GM12864 (cell line): ENCODE measurements around the gene CCDC73.
"Not testable (repeated sequence)": the region's sequence is repeated elsewhere in the genome, so short reads cannot be mapped to it uniquely, and the experiment has no call there.

Experiments used
- DNase-seq: peaks from one replicate; pipeline ENCODE4 v3.0.0-alpha.2; 2011; ENCODE audit warnings: low read depth
- H3K4me3 ChIP-seq: 2 replicates; pipeline ENCODE4 v1.5.1; 2011; ENCODE audit warnings: mild to moderate bottlenecking, low read depth, low read length, control low read depth
- TF ChIP-seq, protein P1 (sequence below): IDR thresholded peaks from 2 replicates; pipeline ENCODE4 v1.5.1; 2011; ENCODE audit warnings: low read depth, mild to moderate bottlenecking, moderate library complexity, low read length, control low read depth, inconsistent platforms; ENCODE audit errors: missing control alignments

Gene CCDC73

DNA sequence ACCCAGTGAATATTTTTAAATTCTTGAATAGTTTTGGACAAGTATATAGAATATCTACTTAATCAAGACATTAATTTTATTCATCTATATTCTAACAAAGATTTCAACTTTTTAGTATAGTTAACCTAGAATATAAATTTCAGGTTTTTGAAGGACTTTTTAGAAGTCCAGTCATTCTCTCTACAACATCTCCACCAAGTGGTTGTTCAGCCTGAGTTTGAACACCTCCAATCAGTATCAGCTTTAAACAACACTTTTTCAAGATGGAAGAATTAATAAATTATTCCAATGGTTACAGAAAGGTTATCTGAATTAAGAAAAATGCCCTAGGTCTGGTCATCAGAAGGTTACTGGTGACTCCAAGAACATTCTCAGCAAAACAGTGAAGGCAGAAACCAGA, 179.0 kb downstream of the CCDC73 start:
- TF ChIP-seq, protein P1, sequence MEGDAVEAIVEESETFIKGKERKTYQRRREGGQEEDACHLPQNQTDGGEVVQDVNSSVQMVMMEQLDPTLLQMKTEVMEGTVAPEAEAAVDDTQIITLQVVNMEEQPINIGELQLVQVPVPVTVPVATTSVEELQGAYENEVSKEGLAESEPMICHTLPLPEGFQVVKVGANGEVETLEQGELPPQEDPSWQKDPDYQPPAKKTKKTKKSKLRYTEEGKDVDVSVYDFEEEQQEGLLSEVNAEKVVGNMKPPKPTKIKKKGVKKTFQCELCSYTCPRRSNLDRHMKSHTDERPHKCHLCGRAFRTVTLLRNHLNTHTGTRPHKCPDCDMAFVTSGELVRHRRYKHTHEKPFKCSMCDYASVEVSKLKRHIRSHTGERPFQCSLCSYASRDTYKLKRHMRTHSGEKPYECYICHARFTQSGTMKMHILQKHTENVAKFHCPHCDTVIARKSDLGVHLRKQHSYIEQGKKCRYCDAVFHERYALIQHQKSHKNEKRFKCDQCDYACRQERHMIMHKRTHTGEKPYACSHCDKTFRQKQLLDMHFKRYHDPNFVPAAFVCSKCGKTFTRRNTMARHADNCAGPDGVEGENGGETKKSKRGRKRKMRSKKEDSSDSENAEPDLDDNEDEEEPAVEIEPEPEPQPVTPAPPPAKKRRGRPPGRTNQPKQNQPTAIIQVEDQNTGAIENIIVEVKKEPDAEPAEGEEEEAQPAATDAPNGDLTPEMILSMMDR = no peak
- no peak overlapping the region for H3K4me3 ChIP-seq
- DNase-seq = no peak

DNA sequence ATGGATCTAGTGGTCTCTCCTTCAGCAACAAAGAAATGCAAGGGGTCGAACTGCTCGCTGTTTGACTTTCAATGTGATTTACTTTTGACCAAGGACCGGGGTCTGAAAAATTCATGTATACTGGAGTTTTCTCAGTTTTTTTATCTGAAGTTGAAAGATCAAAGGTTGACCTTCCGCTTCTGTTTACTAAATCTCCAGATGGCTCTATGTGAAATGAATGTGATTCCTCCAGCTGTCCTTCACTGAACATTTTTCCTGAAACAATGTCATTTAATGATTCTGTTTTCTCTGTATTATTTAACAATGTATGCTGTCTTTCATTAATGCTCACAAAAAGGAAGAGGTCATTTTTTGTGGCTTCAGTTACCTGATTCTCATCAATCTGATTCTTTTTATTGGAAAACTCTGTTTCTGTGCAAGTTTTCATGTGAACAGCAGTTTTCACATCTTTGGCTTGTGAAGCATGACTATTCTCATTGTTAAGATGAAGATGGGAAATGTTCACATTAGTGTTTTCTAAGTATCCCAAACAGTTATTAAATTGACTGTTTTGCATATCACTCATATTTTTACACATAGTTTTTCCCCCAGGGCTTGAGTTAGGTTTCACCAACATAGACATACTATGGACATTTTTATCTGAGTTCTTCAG, 180.8 kb downstream of the CCDC73 start:
- H3K4me3 ChIP-seq = no peak overlapping the region
- TF ChIP-seq, protein P1 = no peak
- no peak for DNase-seq

DNA sequence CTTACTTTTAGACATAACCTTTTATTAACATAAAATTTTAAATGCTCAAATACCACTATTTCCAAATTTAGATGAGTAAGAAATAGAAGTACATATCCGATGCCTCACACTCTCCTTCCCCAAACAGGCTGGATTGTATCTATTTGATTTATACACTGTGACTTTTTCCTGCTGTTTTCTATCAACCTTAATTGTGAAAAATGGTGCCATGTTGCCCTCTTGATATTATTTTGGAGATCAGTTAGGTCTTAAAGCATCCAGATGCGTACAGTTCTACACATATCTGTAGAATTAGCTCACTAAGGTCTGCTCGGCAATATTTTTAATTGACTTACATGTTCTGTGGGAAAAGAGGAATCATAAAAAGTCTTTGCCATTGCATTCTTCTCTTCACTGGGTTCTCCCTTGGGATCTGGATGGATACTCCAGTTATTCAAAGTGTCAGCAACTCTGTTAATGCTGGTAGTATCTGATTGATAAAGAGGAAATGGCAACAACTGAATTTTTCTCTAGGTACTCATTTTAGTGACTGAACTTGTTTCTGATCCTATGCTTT, 183.6 kb downstream of the CCDC73 start:
- no peak overlapping the region for H3K4me3 ChIP-seq
- no peak for DNase-seq
- TF ChIP-seq, protein P1 = no peak

DNA sequence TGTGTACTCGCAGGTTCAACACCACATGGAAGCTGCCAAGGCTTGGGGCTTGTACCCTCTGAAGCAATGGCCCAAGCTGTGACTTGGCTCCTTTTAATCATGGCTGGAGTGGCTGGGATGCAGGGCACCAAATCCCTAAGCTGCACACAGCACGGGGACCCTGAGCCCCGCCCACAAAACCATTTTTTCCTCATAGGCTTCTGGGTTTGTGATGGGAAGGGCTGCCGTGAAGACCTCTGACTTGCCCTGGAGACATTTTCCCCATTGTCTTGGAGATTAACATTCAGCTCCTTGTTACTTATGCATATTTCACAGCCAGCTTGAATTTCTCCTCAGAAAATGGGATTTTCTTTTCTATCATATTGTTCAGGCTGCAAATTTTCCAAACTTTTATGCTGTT, 185.6 kb downstream of the CCDC73 start:
- H3K4me3 ChIP-seq, DNase-seq: not testable (repeated sequence)

DNA sequence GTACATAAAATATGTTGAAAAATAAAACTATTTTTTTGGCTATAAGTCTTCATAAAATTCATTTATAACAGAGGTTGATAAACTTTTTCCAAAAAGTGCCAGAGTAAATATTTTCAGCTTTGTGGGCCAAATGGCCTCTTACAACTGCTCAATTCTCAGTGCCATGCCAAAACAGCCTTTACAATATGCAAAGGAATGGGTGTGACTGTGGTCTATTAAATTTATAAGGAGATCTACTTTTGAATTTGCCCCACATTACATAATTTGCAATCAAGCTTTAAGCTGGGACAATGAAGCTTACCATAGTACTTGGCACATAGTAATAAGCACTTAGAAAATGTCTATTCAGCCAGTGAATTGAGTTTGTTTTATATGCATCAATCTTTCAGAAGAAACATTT, 188.2 kb downstream of the CCDC73 start:
- TF ChIP-seq, protein P1 = no peak
- no peak for DNase-seq
- H3K4me3 ChIP-seq = no peak overlapping the region

DNA sequence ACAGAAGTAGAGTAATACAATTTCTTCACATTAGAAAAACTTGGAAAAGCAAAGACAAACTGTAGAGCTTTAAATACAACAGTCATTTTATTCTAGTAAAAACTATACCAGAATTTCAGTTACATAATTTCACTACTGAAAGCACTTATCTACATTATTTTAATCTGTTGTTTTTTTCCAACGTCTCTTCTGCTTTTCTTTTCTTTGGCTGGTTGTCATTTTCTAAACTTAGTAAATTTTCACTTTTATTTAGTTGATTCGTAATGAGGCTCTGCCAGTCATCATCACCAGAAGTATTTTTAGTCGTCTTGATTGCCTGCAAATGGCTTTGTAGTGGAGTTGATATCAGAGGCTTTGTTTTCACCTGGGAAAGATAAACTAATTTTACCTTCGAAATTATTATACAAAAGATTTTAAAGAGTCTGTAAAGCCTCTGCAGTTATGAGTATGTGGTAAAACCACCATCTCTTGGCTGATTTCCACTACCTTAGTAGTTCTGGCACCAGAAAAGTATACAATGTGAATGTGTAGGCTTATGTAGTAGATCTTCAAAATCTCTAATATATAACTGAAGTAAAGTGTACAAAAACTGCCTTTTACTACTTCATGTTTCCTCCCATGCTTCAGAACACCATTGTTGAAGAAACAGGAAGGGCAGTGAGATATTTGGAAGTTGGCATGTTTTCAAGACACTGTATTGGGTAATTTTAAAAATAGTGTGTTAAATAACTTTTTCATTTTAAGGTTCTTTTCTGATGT, 191.6 kb downstream of the CCDC73 start:
- TF ChIP-seq, protein P1 = no peak
- DNase-seq = no peak
- no peak overlapping the region for H3K4me3 ChIP-seq

DNA sequence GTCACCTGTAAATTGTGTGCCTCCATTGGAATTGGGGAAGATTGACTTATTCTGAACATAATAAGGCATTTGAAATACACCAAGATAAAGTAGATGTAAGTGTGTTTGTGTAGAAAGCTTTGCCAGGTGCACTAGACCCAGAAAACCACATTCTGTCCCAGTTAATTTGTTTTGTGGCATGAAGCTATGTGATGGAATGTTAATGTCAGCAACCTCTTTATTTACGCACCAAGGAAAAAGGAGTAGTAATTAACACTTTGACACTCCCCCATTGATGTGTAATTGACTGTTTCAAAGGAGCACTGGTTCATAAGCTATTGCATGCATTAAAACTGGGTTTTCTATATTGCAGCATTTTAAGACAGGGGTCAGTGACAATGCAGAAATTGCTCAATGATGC, 196.5 kb downstream of the CCDC73 start:
- TF ChIP-seq, protein P1 = no peak
- no peak overlapping the region for H3K4me3 ChIP-seq
- DNase-seq = no peak

DNA sequence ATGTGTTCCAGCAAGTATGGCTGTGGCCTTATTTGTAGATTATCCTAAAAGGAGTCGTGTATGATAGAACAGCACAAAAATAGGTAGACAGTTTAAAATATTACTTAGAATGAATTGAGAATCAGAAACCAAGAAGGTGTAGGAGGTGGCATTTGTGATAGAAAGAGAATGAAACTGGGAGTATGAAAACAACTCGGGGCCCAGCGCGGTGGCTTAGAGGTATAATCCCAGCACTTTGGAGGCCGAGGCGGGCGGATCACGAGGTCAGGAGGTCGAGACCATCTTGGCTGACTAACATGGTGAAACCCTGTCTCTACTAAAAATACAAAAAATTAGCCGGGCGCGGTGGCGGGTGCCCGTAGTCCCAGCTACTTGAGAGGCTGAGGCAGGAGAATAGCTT, 198.3 kb downstream of the CCDC73 start:
- DNase-seq, H3K4me3 ChIP-seq: not testable (repeated sequence)
